Upper lobe of left lung (tissue), 4 donors: ENCODE results near the gene MINDY4B.

ENCODE experiments used
- CTCF ChIP-seq, 6 experiments: fragments of 450-650 bp in 4 of 6; fragments of 200-600 bp in 2 of 6; sonication (generic) in 2 of 6; IDR thresholded peaks; one replicate each; pipeline ENCODE4 v1.5.1; 2016 to 2019; ENCODE audit warnings: antibody characterized with exemption in 6 of 6
- EP300 ChIP-seq, 4 donors: sonication (generic); formaldehyde crosslinking; IDR thresholded peaks; one replicate each; pipeline ENCODE4 v1.5.1; 2017; ENCODE audit warnings: antibody characterized with exemption in 4 of 4, control low read depth in 2 of 4
- POLR2A ChIP-seq, 4 donors: fragments of 450-650 bp; IDR thresholded peaks; one replicate each; pipeline ENCODE4 v1.5.1; 2016 to 2017; ENCODE audit warnings: antibody characterized with exemption in 4 of 4, mild to moderate bottlenecking in 2 of 4
- POLR2AphosphoS5 ChIP-seq, 2 donors: sonication (generic); formaldehyde crosslinking; IDR thresholded peaks; one replicate each; pipeline ENCODE4 v1.5.1; 2017; ENCODE audit warnings: antibody characterized with exemption in 2 of 2

- TF ChIP-seq CTCF (IDR thresholded peaks at IDR 0.05) (no peak), EP300 (IDR thresholded peaks at IDR 0.05) (no peak), POLR2A (IDR thresholded peaks at IDR 0.05) (no peak), POLR2AphosphoS5 (IDR thresholded peaks at IDR 0.05) (no peak)
These were observed 37.0 kb downstream of the MINDY4B start for GRCh38 chr3:150868282-150868681.
